Right cardiac atrium (tissue), 5 donors: ENCODE results near the gene BRI3. TPM values are rescaled to one million over a fixed set of nuclear protein-coding genes. Genes with fewer than 3 reads are reported as not detected.

Experiments
- ATAC-seq, 2 donors: fragments of 200-7000 bp; cut with Tn5 transposase; one replicate each; pipeline versions ENCODE4 v1.8.0 to v1.9.1; 2020; ENCODE audit warnings: moderate library complexity in 2 of 2, mild to moderate bottlenecking in 1 of 2
- DNase-seq, 3 donors: peaks; one replicate each; pipeline ENCODE4 v3.0.0-alpha.2; 2020
- H3K27ac ChIP-seq: one replicate; pipeline ENCODE4 v1.5.1; 2013; ENCODE audit warnings: mild to moderate bottlenecking, low read length, control low read depth, moderate library complexity
- H3K27me3 ChIP-seq: one replicate; pipeline ENCODE4 v1.6.1; 2013; ENCODE audit not compliant: control insufficient read depth, insufficient read depth
- H3K4me1 ChIP-seq: one replicate; pipeline ENCODE4 v1.6.1; 2013; ENCODE audit warnings: low read length; ENCODE audit not compliant: control insufficient read depth, insufficient read depth
- H3K4me3 ChIP-seq: one replicate; pipeline ENCODE4 v1.5.1; 2013; ENCODE audit warnings: low read length, control low read depth
- H3K9me3 ChIP-seq: one replicate; pipeline ENCODE4 v1.6.1; 2013; ENCODE audit warnings: low read length; ENCODE audit not compliant: control insufficient read depth
- WGBS: extraction: QIAGEN DNeasy Blood & Tissue Kit; methylation state at CpG from one replicate; pipeline ENCODE4 v1.1.7; 2013; 5-methylcytosine and 5-hydroxymethylcytosine counted together
- intact Hi-C, 4 donors: fragments of 100-400 bp; cut with DNase I; formaldehyde crosslinking; loops; one replicate each; pipeline versions ENCODE4 v1.11.0 to v1.14.0; 2022 to 2023
- polyA plus RNA-seq: library from polyadenylated mRNA; stranded (reverse); fragments of 200-250 nt; gene quantifications from one replicate; pipeline ENCODE4 v1.2.3, GENCODE V29; 2013
- total RNA-seq, 4 donors: library from RNA; stranded (reverse); fragmentation: NEBNext Ultra II Directional; extraction: Animal tissue kit (Norgen Biotek cat#: 25700); gene quantifications; one replicate each; pipeline ENCODE4 v1.2.1, GENCODE V29; 2021
- donor health status: healthy with polysubstance abuse.
- donor health status: DM: no; HTN: yes; CAD: no.
- donor health status: DM: no; HTN: no; CAD: no.
- donor health status: DM: no; HTN: yes; CAD: no; lungs with severe emphysema.
- donor health status: DM: yes; HTN: yes; CAD: no.

Gene BRI3
- total and polyA plus RNA-seq, 5 donors, result 156 to 209 (median 198) TPM

- no peak for DNase-seq
Observed at GRCh38 chr7:98329791-98330373, 48.4 kb downstream of the BRI3 start.

GRCh38 chr7:98330926-98331529 is 49.5 kb downstream of the BRI3 start:
- Histone ChIP-seq H3K4me1 (peaks cover 4% of the 10 kb centered on the region), H3K4me3 (no peak overlapping the region), H3K27me3 (no peaks in the 10 kb centered on the region), H3K27ac (no peak overlapping the region), H3K9me3 (no peaks in the 10 kb centered on the region)
- ATAC-seq (no peak), DNase-seq (no peak)
- 91% methylated on average over 5 of the region's 5 CpGs for WGBS
- intact Hi-C loops, result no loop called here

More at GRCh38 chr7:98329791-98330373, 48.4 kb downstream of the BRI3 start:
- Histone ChIP-seq H3K4me1 (peaks cover 4% of the 10 kb centered on the region), H3K9me3 (no peaks in the 10 kb centered on the region), H3K4me3 (no peak overlapping the region), H3K27me3 (no peaks in the 10 kb centered on the region), H3K27ac (peak overlapping the region; percentile 62)
- WGBS, result 50% methylated on average over 9 of the region's 9 CpGs
- ATAC-seq, result no peak
- intact Hi-C loops, result no loop called here

GRCh38 chr7:98334081-98334480 is 52.6 kb downstream of the BRI3 start:
- H3K4me3 ChIP-seq, result no peak overlapping the region
- no peaks in the 10 kb centered on the region for H3K4me1 ChIP-seq
- intact Hi-C loops, result no loop called here
- 70% methylated on average over 1 of the region's 1 CpG for WGBS
- DNase-seq (no peak), ATAC-seq (no peak)
- H3K9me3 ChIP-seq, result no peaks in the 10 kb centered on the region
- H3K27me3 ChIP-seq, result no peaks in the 10 kb centered on the region
- H3K27ac ChIP-seq, result no peak overlapping the region

- DNase-seq (no peak), ATAC-seq (no peak)
- Histone ChIP-seq H3K4me1 (no peaks in the 10 kb centered on the region), H3K9me3 (no peaks in the 10 kb centered on the region), H3K27ac (no peak overlapping the region), H3K27me3 (no peaks in the 10 kb centered on the region), H3K4me3 (no peak overlapping the region)
- intact Hi-C loops, result no loop called here
- WGBS, result 94% methylated on average over 8 of the region's 8 CpGs
Observed at GRCh38 chr7:98335411-98335977, 54.0 kb downstream of the BRI3 start.

GRCh38 chr7:98338441-98338840 is 57.0 kb downstream of the BRI3 start:
- H3K9me3 ChIP-seq, result no peaks in the 10 kb centered on the region
- H3K27me3 ChIP-seq, result no peaks in the 10 kb centered on the region
- intact Hi-C loops, result no loop called here
- no peak overlapping the region for H3K4me3 ChIP-seq
- WGBS, result 97% methylated on average over 6 of the region's 6 CpGs
- H3K4me1 ChIP-seq, result no peaks in the 10 kb centered on the region
- no peak for DNase-seq
- no peak for ATAC-seq
- H3K27ac ChIP-seq, result no peak overlapping the region

GRCh38 chr7:98339043-98339442 is 57.6 kb downstream of the BRI3 start:
- no peak overlapping the region for H3K27ac ChIP-seq
- no peaks in the 10 kb centered on the region for H3K9me3 ChIP-seq
- no peak for DNase-seq
- no peak overlapping the region for H3K4me3 ChIP-seq
- H3K4me1 ChIP-seq, result no peaks in the 10 kb centered on the region
- intact Hi-C loops, result no loop called here
- H3K27me3 ChIP-seq, result no peaks in the 10 kb centered on the region
- ATAC-seq, result no peak
- 97% methylated on average over 3 of the region's 3 CpGs for WGBS

- DNase-seq, result no peak
Observed at GRCh38 chr7:98341106-98341505, 59.6 kb downstream of the BRI3 start.

More at GRCh38 chr7:98341106-98341505, 59.6 kb downstream of the BRI3 start:
- H3K27me3 ChIP-seq, result no peaks in the 10 kb centered on the region
- 81% methylated on average over 3 of the region's 3 CpGs for WGBS
- no peak overlapping the region for H3K4me3 ChIP-seq
- no peaks in the 10 kb centered on the region for H3K9me3 ChIP-seq
- no peaks in the 10 kb centered on the region for H3K4me1 ChIP-seq
- no peak for ATAC-seq
- intact Hi-C loops, result no loop called here
- H3K27ac ChIP-seq, result no peak overlapping the region

Other genes with a start within 250 kb of the BRI3 start
- gene LMTK2, start 174.8 kb upstream of the BRI3 start, total RNA-seq, result 10 to 100 TPM; 36.4 to 38.5 (median 37.1) TPM
- gene LMTK2, start 174.8 kb upstream of the BRI3 start, polyA plus RNA-seq, result 13.1 TPM
- under 1 TPM in 2 of 4 donors, not detected in 2; 0.53 to 0.57 TPM for gene BHLHA15, start 70.2 kb upstream of the BRI3 start, total RNA-seq
- gene BHLHA15, start 70.2 kb upstream of the BRI3 start, polyA plus RNA-seq, result not detected
- 10 to 100 TPM; 20.9 to 25.5 (median 25.1) TPM for gene TECPR1, start 29.5 kb upstream of the BRI3 start, total RNA-seq
- 10.5 TPM for gene TECPR1, start 29.5 kb upstream of the BRI3 start, polyA plus RNA-seq
- gene BAIAP2L1, start 119.4 kb downstream of the BRI3 start, total RNA-seq, result 1 to 10 TPM in 3 of 4 donors, under 1 TPM in 1; 0.71 to 2.0 (median 1.2) TPM
- 2.1 TPM for gene BAIAP2L1, start 119.4 kb downstream of the BRI3 start, polyA plus RNA-seq